ENCODE data around the gene PLA2G4A. TPM values are rescaled to one million over a fixed set of nuclear protein-coding genes. Genes with fewer than 3 reads are reported as not detected.

The PLA2G4A gene
- total and polyA plus RNA-seq, 4 donors = 4.7 to 15.4 (median 9.0) TPM

GRCh38 chr1:186880982-186881381, 52.2 kb downstream of the PLA2G4A start:
- H3K27ac ChIP-seq (ENCODE audit: low read depth, low read length) = peak overlapping the region; percentile 36
- no CpG with 5 or more reads among the region's 1 CpG for WGBS (ENCODE audit: insufficient coverage)
- H3K9me3 ChIP-seq (ENCODE audit: control insufficient read depth, insufficient read depth, low read length) = no peaks in the 10 kb centered on the region
- DNase-seq (ENCODE audit: low read depth in 4 of 6, low spot score in 6 of 6) = peak in 2 of 6 donors; percentile 13 to 32
- no peaks in the 10 kb centered on the region for H3K27me3 ChIP-seq (ENCODE audit: control insufficient read depth, insufficient read depth, low read length)
- no peaks in the 10 kb centered on the region for H3K36me3 ChIP-seq (ENCODE audit: control insufficient read depth, insufficient read depth, low read length)
- H3K4me3 ChIP-seq (ENCODE audit: low read depth, low read length) = no peak overlapping the region
- no peaks in the 10 kb centered on the region for H3K4me1 ChIP-seq (ENCODE audit: control insufficient read depth, insufficient read depth, low read length)

DNA sequence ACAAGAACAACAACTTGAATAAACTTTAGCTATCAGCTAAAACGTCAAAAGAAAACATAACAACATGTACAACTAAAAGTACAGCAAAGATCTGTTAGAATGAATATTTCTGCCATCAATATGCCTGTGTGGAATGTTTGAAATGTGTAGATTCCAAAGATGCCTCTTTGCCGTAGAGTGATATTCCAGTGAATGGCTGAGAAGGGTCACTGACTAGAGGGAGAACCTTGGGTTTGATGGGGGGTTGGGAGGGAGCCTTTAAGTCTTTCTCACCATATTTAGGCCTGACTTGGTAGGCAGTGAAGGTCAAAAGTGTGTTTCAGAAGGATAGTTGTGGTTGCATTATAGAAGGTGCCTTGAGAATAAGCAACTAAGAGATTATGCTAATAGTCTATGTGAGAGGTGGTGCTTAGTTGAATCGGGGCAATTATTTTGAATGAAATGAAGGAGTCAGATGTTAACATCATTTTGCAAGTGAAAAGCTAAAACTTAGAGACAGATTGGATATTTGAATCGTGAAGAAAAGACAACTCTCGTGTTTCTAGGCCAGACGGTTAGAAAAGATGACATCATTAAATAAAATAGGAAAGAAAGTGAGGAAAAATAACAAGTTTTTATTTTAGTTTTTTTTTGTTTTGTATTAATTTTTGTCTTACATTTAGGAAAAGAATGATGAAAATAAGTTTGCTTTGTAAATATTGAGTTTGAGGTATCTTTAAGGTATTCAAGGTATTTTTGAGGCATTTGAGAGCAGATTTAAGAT, 53.8 kb downstream of the PLA2G4A start:
- no peak overlapping the region for H3K27ac ChIP-seq (ENCODE audit: low read depth, low read length)
- no peaks in the 10 kb centered on the region for H3K36me3 ChIP-seq (ENCODE audit: control insufficient read depth, insufficient read depth, low read length)
- H3K9me3 ChIP-seq (ENCODE audit: control insufficient read depth, insufficient read depth, low read length) = no peaks in the 10 kb centered on the region
- no peak overlapping the region for H3K4me3 ChIP-seq (ENCODE audit: low read depth, low read length)
- WGBS (ENCODE audit: insufficient coverage) = 93% methylated on average over 5 of the region's 6 CpGs
- no peaks in the 10 kb centered on the region for H3K4me1 ChIP-seq (ENCODE audit: control insufficient read depth, insufficient read depth, low read length)
- no peak for DNase-seq (ENCODE audit: low read depth in 4 of 6, low spot score in 6 of 6)
- no peaks in the 10 kb centered on the region for H3K27me3 ChIP-seq (ENCODE audit: control insufficient read depth, insufficient read depth, low read length)

- H3K4me1 ChIP-seq (ENCODE audit: control insufficient read depth, insufficient read depth, low read length) = no peaks in the 10 kb centered on the region
- no CpG with 5 or more reads among the region's 1 CpG for WGBS (ENCODE audit: insufficient coverage)
- no peaks in the 10 kb centered on the region for H3K27me3 ChIP-seq (ENCODE audit: control insufficient read depth, insufficient read depth, low read length)
- no peaks in the 10 kb centered on the region for H3K36me3 ChIP-seq (ENCODE audit: control insufficient read depth, insufficient read depth, low read length)
- H3K9me3 ChIP-seq (ENCODE audit: control insufficient read depth, insufficient read depth, low read length) = no peaks in the 10 kb centered on the region
- DNase-seq (ENCODE audit: low read depth in 4 of 6, low spot score in 6 of 6) = no peak
- no peak overlapping the region for H3K27ac ChIP-seq (ENCODE audit: low read depth, low read length)
- H3K4me3 ChIP-seq (ENCODE audit: low read depth, low read length) = no peak overlapping the region
These were observed 55.5 kb downstream of the PLA2G4A start for GRCh38 chr1:186884251-186884650.

DNA sequence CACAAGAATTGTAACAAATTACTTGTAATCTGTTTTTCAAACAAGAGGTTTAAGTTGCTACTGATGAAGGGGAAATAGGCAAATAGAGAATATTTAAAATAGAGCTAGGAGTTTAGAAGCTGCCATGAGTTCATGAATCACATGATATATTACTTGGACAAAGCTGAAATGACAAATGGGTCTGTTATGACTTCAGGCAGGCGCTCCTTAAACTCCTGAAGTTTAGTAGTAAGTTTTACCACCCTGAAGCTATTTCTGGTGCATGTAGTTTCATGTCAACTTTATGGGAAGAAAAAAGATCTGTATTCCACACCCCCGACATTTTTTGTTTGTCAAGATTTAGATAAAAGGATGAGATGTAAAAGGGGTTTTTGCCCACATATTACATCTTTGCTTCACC, 58.5 kb downstream of the PLA2G4A start:
- Histone ChIP-seq H3K36me3 (ENCODE audit: control insufficient read depth, insufficient read depth, low read length) (no peaks in the 10 kb centered on the region), H3K4me3 (ENCODE audit: low read depth, low read length) (no peak overlapping the region), H3K27me3 (ENCODE audit: control insufficient read depth, insufficient read depth, low read length) (no peaks in the 10 kb centered on the region), H3K9me3 (ENCODE audit: control insufficient read depth, insufficient read depth, low read length) (no peaks in the 10 kb centered on the region), H3K27ac (ENCODE audit: low read depth, low read length) (no peak overlapping the region), H3K4me1 (ENCODE audit: control insufficient read depth, insufficient read depth, low read length) (no peaks in the 10 kb centered on the region)
- DNase-seq (ENCODE audit: low read depth in 4 of 6, low spot score in 6 of 6) = no peak
- 80% methylated on average over 1 of the region's 2 CpGs for WGBS (ENCODE audit: insufficient coverage)

DNA sequence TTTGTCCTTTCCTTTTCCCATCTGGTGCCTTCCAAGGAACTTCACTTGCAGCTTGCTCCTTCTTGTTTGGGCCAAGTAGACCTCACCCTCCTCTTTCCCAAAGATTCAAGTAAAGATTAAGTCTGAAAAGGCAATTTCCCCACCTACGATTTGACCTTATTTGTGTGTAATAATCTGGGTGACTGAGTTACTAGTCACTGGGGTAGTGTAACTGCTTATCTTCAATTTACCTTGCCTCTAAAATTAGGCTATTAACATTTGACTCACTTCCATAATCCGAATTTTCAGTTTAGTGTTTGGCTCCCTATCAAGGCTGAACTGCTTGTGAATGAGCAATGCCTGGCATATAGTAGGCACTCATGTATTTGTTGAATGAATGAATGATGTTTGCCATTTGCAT, 59.6 kb downstream of the PLA2G4A start:
- H3K4me1 ChIP-seq (ENCODE audit: control insufficient read depth, insufficient read depth, low read length) = no peaks in the 10 kb centered on the region
- no peaks in the 10 kb centered on the region for H3K36me3 ChIP-seq (ENCODE audit: control insufficient read depth, insufficient read depth, low read length)
- no peak for DNase-seq (ENCODE audit: low read depth in 4 of 6, low spot score in 6 of 6)
- no peak overlapping the region for H3K4me3 ChIP-seq (ENCODE audit: low read depth, low read length)
- no peak overlapping the region for H3K27ac ChIP-seq (ENCODE audit: low read depth, low read length)
- no peaks in the 10 kb centered on the region for H3K9me3 ChIP-seq (ENCODE audit: control insufficient read depth, insufficient read depth, low read length)
- no peaks in the 10 kb centered on the region for H3K27me3 ChIP-seq (ENCODE audit: control insufficient read depth, insufficient read depth, low read length)
- no CpG with 5 or more reads among the region's 2 CpGs for WGBS (ENCODE audit: insufficient coverage)

DNA sequence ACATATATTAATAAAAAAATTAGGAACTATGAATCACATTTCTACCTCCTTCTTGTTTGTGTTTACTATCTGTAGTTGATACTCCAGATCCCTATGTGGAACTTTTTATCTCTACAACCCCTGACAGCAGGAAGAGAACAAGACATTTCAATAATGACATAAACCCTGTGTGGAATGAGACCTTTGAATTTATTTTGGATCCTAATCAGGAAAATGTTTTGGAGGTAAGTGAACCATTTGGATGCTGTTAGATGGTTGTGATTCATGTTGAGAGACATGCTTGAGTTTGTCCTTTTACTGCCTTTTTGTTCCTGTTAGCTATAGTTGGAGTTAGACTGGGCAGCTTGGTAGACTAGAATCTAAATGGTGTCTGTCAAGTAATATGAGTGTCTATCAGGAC, 64.2 kb downstream of the PLA2G4A start:
- no peaks in the 10 kb centered on the region for H3K4me1 ChIP-seq (ENCODE audit: control insufficient read depth, insufficient read depth, low read length)
- H3K9me3 ChIP-seq (ENCODE audit: control insufficient read depth, insufficient read depth, low read length) = no peaks in the 10 kb centered on the region
- H3K27ac ChIP-seq (ENCODE audit: low read depth, low read length) = no peak overlapping the region
- no peak overlapping the region for H3K4me3 ChIP-seq (ENCODE audit: low read depth, low read length)
- no peaks in the 10 kb centered on the region for H3K36me3 ChIP-seq (ENCODE audit: control insufficient read depth, insufficient read depth, low read length)
- H3K27me3 ChIP-seq (ENCODE audit: control insufficient read depth, insufficient read depth, low read length) = no peaks in the 10 kb centered on the region
- DNase-seq (ENCODE audit: low read depth in 4 of 6, low spot score in 6 of 6) = no peak

- Histone ChIP-seq H3K27ac (ENCODE audit: low read depth, low read length) (no peak overlapping the region), H3K27me3 (ENCODE audit: control insufficient read depth, insufficient read depth, low read length) (no peaks in the 10 kb centered on the region), H3K4me1 (ENCODE audit: control insufficient read depth, insufficient read depth, low read length) (no peaks in the 10 kb centered on the region), H3K4me3 (ENCODE audit: low read depth, low read length) (no peak overlapping the region), H3K9me3 (ENCODE audit: control insufficient read depth, insufficient read depth, low read length) (no peaks in the 10 kb centered on the region), H3K36me3 (ENCODE audit: control insufficient read depth, insufficient read depth, low read length) (no peaks in the 10 kb centered on the region)
- DNase-seq (ENCODE audit: low read depth in 4 of 6, low spot score in 6 of 6) = no peak
These were observed 65.7 kb downstream of the PLA2G4A start for GRCh38 chr1:186894415-186894814.

DNA sequence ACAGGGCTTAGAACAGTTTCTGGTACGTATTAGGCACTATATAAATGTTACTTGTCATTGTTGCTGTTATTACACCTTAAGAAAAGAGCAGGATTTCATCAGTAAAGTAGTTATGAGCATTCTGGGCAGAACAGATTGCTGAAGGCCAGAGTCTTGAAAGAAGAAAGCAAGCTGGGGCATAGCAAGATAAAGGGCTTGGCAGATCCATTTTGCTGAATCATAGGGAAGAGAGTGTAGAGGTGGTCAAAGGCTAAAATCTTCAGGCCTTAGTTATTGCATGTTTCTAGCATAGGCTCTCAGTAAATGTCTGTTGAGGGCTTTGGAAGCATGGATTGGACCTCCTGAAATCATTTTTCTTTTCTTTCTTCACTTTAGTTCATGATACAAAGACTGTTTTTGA, 67.5 kb downstream of the PLA2G4A start:
- H3K9me3 ChIP-seq (ENCODE audit: control insufficient read depth, insufficient read depth, low read length) = no peaks in the 10 kb centered on the region
- WGBS (ENCODE audit: insufficient coverage) = no CpG with 5 or more reads among the region's 1 CpG
- H3K4me3 ChIP-seq (ENCODE audit: low read depth, low read length) = no peak overlapping the region
- no peak overlapping the region for H3K27ac ChIP-seq (ENCODE audit: low read depth, low read length)
- H3K4me1 ChIP-seq (ENCODE audit: control insufficient read depth, insufficient read depth, low read length) = no peaks in the 10 kb centered on the region
- H3K36me3 ChIP-seq (ENCODE audit: control insufficient read depth, insufficient read depth, low read length) = no peaks in the 10 kb centered on the region
- DNase-seq (ENCODE audit: low read depth in 4 of 6, low spot score in 6 of 6) = peak in 1 of 6 donors; percentile 4
- no peaks in the 10 kb centered on the region for H3K27me3 ChIP-seq (ENCODE audit: control insufficient read depth, insufficient read depth, low read length)

DNA sequence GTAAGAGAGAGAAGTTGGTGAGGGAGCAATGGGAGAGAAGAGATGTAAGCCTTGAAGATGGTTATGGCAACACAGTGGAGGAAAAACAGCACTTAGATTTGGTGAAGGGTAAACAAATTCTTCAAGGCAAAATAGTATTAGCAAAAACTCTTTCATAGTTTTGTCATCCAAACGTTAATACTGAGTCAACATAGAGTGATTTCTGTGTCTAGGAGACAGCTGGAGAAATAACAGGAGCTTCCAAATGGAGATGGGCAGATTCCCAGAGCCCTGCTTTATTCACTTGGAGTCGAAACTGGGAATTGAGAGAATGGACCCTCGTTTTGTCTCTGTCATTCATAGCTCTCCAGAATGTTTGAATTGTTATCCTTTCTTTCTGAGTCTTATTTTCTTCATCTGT, 68.3 kb downstream of the PLA2G4A start:
- no peaks in the 10 kb centered on the region for H3K27me3 ChIP-seq (ENCODE audit: control insufficient read depth, insufficient read depth, low read length)
- no peaks in the 10 kb centered on the region for H3K36me3 ChIP-seq (ENCODE audit: control insufficient read depth, insufficient read depth, low read length)
- H3K27ac ChIP-seq (ENCODE audit: low read depth, low read length) = no peak overlapping the region
- H3K4me1 ChIP-seq (ENCODE audit: control insufficient read depth, insufficient read depth, low read length) = no peaks in the 10 kb centered on the region
- no peaks in the 10 kb centered on the region for H3K9me3 ChIP-seq (ENCODE audit: control insufficient read depth, insufficient read depth, low read length)
- H3K4me3 ChIP-seq (ENCODE audit: low read depth, low read length) = no peak overlapping the region
- WGBS (ENCODE audit: insufficient coverage) = 83% methylated on average over 1 of the region's 3 CpGs
- no peak for DNase-seq (ENCODE audit: low read depth in 4 of 6, low spot score in 6 of 6)

DNA sequence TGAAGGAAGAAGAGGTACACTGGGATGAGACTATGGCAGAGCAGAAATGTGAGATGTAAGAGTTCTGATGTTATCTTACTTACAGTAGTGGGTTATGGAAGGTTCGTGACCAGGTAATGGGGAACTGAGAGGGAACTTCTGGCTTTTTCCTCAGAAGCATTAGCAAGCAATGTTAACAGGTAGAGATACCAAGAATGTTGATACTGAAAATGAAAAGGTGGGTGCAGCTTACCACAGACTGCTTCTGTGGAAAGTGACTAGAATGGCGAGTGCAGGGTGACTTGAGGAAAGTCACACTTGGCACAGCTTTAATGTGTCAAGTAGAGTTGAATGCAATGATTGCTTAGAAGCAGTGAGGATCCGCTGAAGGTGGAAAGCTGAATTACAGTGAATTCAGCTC, 70.8 kb downstream of the PLA2G4A start:
- no peak for DNase-seq (ENCODE audit: low read depth in 4 of 6, low spot score in 6 of 6)
- no peaks in the 10 kb centered on the region for H3K9me3 ChIP-seq (ENCODE audit: control insufficient read depth, insufficient read depth, low read length)
- no peaks in the 10 kb centered on the region for H3K4me1 ChIP-seq (ENCODE audit: control insufficient read depth, insufficient read depth, low read length)
- no peaks in the 10 kb centered on the region for H3K27me3 ChIP-seq (ENCODE audit: control insufficient read depth, insufficient read depth, low read length)
- H3K27ac ChIP-seq (ENCODE audit: low read depth, low read length) = no peak overlapping the region
- no peaks in the 10 kb centered on the region for H3K36me3 ChIP-seq (ENCODE audit: control insufficient read depth, insufficient read depth, low read length)
- whole genome bisulfite sequencing (ENCODE audit: insufficient coverage) = 90% methylated on average over 2 of the region's 3 CpGs
- no peak overlapping the region for H3K4me3 ChIP-seq (ENCODE audit: low read depth, low read length)
